Neural cell (in vitro differentiated cells): ENCODE measurements around the gene IBA57. TPM values are rescaled to one million over a fixed set of nuclear protein-coding genes. Genes with fewer than 3 reads are reported as not detected.

Experiments
- H2AFZ ChIP-seq: fragments of 200-600, 300-800 bp; sonication (generic), shearing (Covaris generic); 2 replicates; pipeline ENCODE4 v1.6.0; 2014; ENCODE audit warnings: low read depth, mild to moderate bottlenecking, antibody characterized with exemption, low read length, moderate library complexity
- H3F3A ChIP-seq: fragments of 200-600 bp; shearing (Covaris generic); 2 replicates; pipeline ENCODE4 v1.6.1; 2016; ENCODE audit warnings: mild to moderate bottlenecking, moderate library complexity, mixed read lengths, antibody characterized with exemption, low read length; ENCODE audit not compliant: insufficient read depth, poor library complexity, severe bottlenecking
- H3K27ac ChIP-seq: fragments of 200-600, 300-800 bp; sonication (generic), shearing (Covaris generic); 2 replicates; pipeline ENCODE4 v1.5.1; 2014; ENCODE audit warnings: mild to moderate bottlenecking, low read length, moderate library complexity
- H3K27me3 ChIP-seq: fragments of 300-800, 200-600 bp; sonication (generic), shearing (Covaris generic); 2 replicates; pipeline ENCODE4 v1.6.0; 2014; ENCODE audit warnings: mild to moderate bottlenecking, low read depth, low read length, moderate library complexity; ENCODE audit not compliant: insufficient read depth
- H3K36me3 ChIP-seq: fragments of 300-800, 200-600 bp; sonication (generic), shearing (Covaris generic); 2 replicates; pipeline ENCODE4 v1.5.1; 2014; ENCODE audit warnings: mild to moderate bottlenecking, antibody characterized with exemption, low read length, moderate library complexity; ENCODE audit not compliant: insufficient read depth
- H3K4me2 ChIP-seq: fragments of 300-800, 200-600 bp; sonication (generic), shearing (Covaris generic); 2 replicates; pipeline ENCODE4 v1.6.0; 2014; ENCODE audit warnings: mild to moderate bottlenecking, low read length
- H3K4me3 ChIP-seq: fragments of 300-800, 200-600 bp; sonication (generic), shearing (Covaris generic); 2 replicates; pipeline ENCODE4 v1.5.1; 2014; ENCODE audit warnings: mild to moderate bottlenecking, low read length, moderate library complexity
- H3K79me2 ChIP-seq: fragments of 200-600 bp; shearing (Covaris generic); replicated peaks from 2 replicates; pipeline ENCODE4 v1.6.0; 2014; ENCODE audit warnings: mild to moderate bottlenecking, low read length, moderate library complexity; ENCODE audit not compliant: insufficient read depth
- H3K9ac ChIP-seq: fragments of 300-800, 200-600 bp; sonication (generic), shearing (Covaris generic); 2 replicates; pipeline ENCODE4 v1.6.1; 2016; ENCODE audit warnings: mild to moderate bottlenecking, low read length, mixed read lengths
- H3K9me2 ChIP-seq: fragments of 200-600 bp; shearing (Covaris generic); 2 replicates; pipeline ENCODE4 v1.6.1; 2016; ENCODE audit warnings: mild to moderate bottlenecking, low read length, mixed read lengths; ENCODE audit not compliant: insufficient read depth
- H3K9me3 ChIP-seq: fragments of 200-600, 300-800 bp; sonication (generic), shearing (Covaris generic); 2 replicates; pipeline ENCODE4 v1.6.1; 2016; ENCODE audit warnings: mild to moderate bottlenecking, mixed run types, low read length, moderate library complexity, mixed read lengths
- H4K20me1 ChIP-seq: fragments of 200-600 bp; shearing (Covaris generic); 2 replicates; pipeline ENCODE4 v1.6.1; 2016; ENCODE audit warnings: mild to moderate bottlenecking, mixed run types; ENCODE audit not compliant: insufficient read depth
- CTCF ChIP-seq: fragments of 450-650 bp; IDR thresholded peaks from 2 replicates; pipeline ENCODE4 v1.5.1; 2014; ENCODE audit warnings: antibody characterized with exemption, mild to moderate bottlenecking, moderate library complexity; ENCODE audit not compliant: poor library complexity, severe bottlenecking
- EP300 ChIP-seq: fragments of 450-650 bp; conservative IDR thresholded peaks from 2 replicates; pipeline ENCODE4 v1.6.1; 2014; ENCODE audit warnings: antibody characterized with exemption, mild to moderate bottlenecking, moderate library complexity; ENCODE audit not compliant: poor library complexity, severe bottlenecking
- EZH2 ChIP-seq: fragments of 200-600, 300-800 bp; shearing (Covaris generic), sonication (generic); IDR thresholded peaks from 2 replicates; pipeline ENCODE4 v1.6.1; 2014; ENCODE audit warnings: antibody characterized with exemption, low read length, borderline replicate concordance, mild to moderate bottlenecking; ENCODE audit not compliant: insufficient read depth, poor library complexity, severe bottlenecking
- MXI1 ChIP-seq: fragments of 450-650 bp; conservative IDR thresholded peaks from 2 replicates; pipeline ENCODE4 v1.6.1; 2014; ENCODE audit warnings: antibody characterized with exemption, mild to moderate bottlenecking; ENCODE audit not compliant: poor library complexity, severe bottlenecking
- POLR2AphosphoS5 ChIP-seq: IDR thresholded peaks from 2 replicates; pipeline ENCODE4 v1.6.1; 2012
- RAD21 ChIP-seq: fragments of 450-650 bp; conservative IDR thresholded peaks from 2 replicates; pipeline ENCODE4 v1.6.1; 2014; ENCODE audit warnings: antibody characterized with exemption, mild to moderate bottlenecking, moderate library complexity
- REST ChIP-seq: IDR thresholded peaks from 2 replicates; pipeline ENCODE4 v1.6.1; 2012; ENCODE audit warnings: borderline replicate concordance
- SMC3 ChIP-seq: fragments of 450-650 bp; conservative IDR thresholded peaks from 2 replicates; pipeline ENCODE4 v1.6.1; 2014; ENCODE audit warnings: antibody characterized with exemption, mild to moderate bottlenecking, moderate library complexity; ENCODE audit not compliant: poor library complexity
- TAF1 ChIP-seq: IDR thresholded peaks from 2 replicates; pipeline ENCODE4 v1.6.1; 2012; ENCODE audit warnings: low read depth
- polyA plus RNA-seq: library from polyadenylated mRNA; depleted of rRNA; stranded (reverse); fragments of >200 nt; gene quantifications from 2 replicates; pipeline ENCODE4 v1.2.3, GENCODE V29; 2014

The IBA57 gene
- polyA plus RNA-seq, 1 donor from 2014 or later, result 5.5 TPM

- no peak overlapping the region for H3K9ac ChIP-seq
- no peaks in the 10 kb centered on the region for H4K20me1 ChIP-seq
- no peaks in the 10 kb centered on the region for H3K36me3 ChIP-seq
- H3K9me3 ChIP-seq, result no peaks in the 10 kb centered on the region
- no peak overlapping the region for H3K4me2 ChIP-seq
- H3K27ac ChIP-seq, result no peak overlapping the region
- H3F3A ChIP-seq, result no peaks in the 10 kb centered on the region
- H3K4me3 ChIP-seq, result no peak overlapping the region
- no peaks in the 10 kb centered on the region for H3K9me2 ChIP-seq
- H3K79me2 ChIP-seq, result no peaks in the 10 kb centered on the region
- no peak overlapping the region for H2AFZ ChIP-seq
- no peaks in the 10 kb centered on the region for H3K27me3 ChIP-seq
- TF ChIP-seq SMC3 (no peak), REST (no peak), RAD21 (no peak), MXI1 (no peak), EZH2 (no peak), TAF1 (no peak), EP300 (no peak), CTCF (no peak), POLR2AphosphoS5 (no peak)
Observed at GRCh38 chr1:228218513-228219244, 53.1 kb downstream of the IBA57 start.

- Histone ChIP-seq H4K20me1 (no peaks in the 10 kb centered on the region), H3K9me2 (no peaks in the 10 kb centered on the region), H2AFZ (no peak overlapping the region), H3K36me3 (no peaks in the 10 kb centered on the region), H3K9ac (no peak overlapping the region), H3K27ac (no peak overlapping the region), H3K4me3 (no peak overlapping the region), H3K27me3 (no peaks in the 10 kb centered on the region), H3K79me2 (no peaks in the 10 kb centered on the region), H3F3A (no peaks in the 10 kb centered on the region), H3K4me2 (no peak overlapping the region), H3K9me3 (no peaks in the 10 kb centered on the region)
- no peak for TF ChIP-seq SMC3
- no peak for TF ChIP-seq EP300
- no peak for TF ChIP-seq TAF1
- TF ChIP-seq POLR2AphosphoS5, result no peak
- no peak for TF ChIP-seq EZH2
- no peak for TF ChIP-seq RAD21
- TF ChIP-seq REST, result no peak
- no peak for TF ChIP-seq CTCF
- no peak for TF ChIP-seq MXI1
Observed at GRCh38 chr1:228219245-228219961, 53.8 kb downstream of the IBA57 start.
